ENCODE measurements around the gene ZNF44.

Gene ZNF44

GRCh38 chr19:12289790-12290065, 5.0 kb downstream of the ZNF44 start:
- Histone ChIP-seq H3K4me3 (ENCODE audit: low read length) (no peak overlapping the region), H3K36me3 (ENCODE audit: control insufficient read depth, insufficient read depth, low read length, severe bottlenecking) (peaks cover 20% of the 10 kb centered on the region), H3K9me3 (ENCODE audit: control insufficient read depth, low read length) (no peaks in the 10 kb centered on the region), H3K27me3 (replicated peaks; ENCODE audit: control insufficient read depth, insufficient read depth, low read length) (no peaks in the 10 kb centered on the region), H3K9ac (ENCODE audit: low read length) (no peak overlapping the region), H3K4me1 (ENCODE audit: control insufficient read depth, insufficient read depth, low read length) (peaks cover 20% of the 10 kb centered on the region)
- DNase-seq (ENCODE audit: low read depth) = no peak

GRCh38 chr19:12287958-12288500, 6.7 kb downstream of the ZNF44 start:
- DNase-seq (ENCODE audit: low read depth) = no peak
- no peak overlapping the region for H3K9ac ChIP-seq (ENCODE audit: low read length)
- H3K4me1 ChIP-seq (ENCODE audit: control insufficient read depth, insufficient read depth, low read length) = peaks cover 14% of the 10 kb centered on the region
- no peak overlapping the region for H3K4me3 ChIP-seq (ENCODE audit: low read length)
- H3K36me3 ChIP-seq (ENCODE audit: control insufficient read depth, insufficient read depth, low read length, severe bottlenecking) = peaks cover 28% of the 10 kb centered on the region
- H3K27me3 ChIP-seq (replicated peaks; ENCODE audit: control insufficient read depth, insufficient read depth, low read length) = no peaks in the 10 kb centered on the region
- H3K9me3 ChIP-seq (ENCODE audit: control insufficient read depth, low read length) = peaks cover 1% of the 10 kb centered on the region

GRCh38 chr19:12284631-12285030, 10.1 kb downstream of the ZNF44 start:
- H3K9me3 ChIP-seq (ENCODE audit: control insufficient read depth, low read length) = peaks cover 30% of the 10 kb centered on the region
- peaks cover 12% of the 10 kb centered on the region for H3K4me1 ChIP-seq (ENCODE audit: control insufficient read depth, insufficient read depth, low read length)
- H3K36me3 ChIP-seq (ENCODE audit: control insufficient read depth, insufficient read depth, low read length, severe bottlenecking) = peaks cover 37% of the 10 kb centered on the region
- no peak for DNase-seq (ENCODE audit: low read depth)
- no peak overlapping the region for H3K4me3 ChIP-seq (ENCODE audit: low read length)
- H3K9ac ChIP-seq (ENCODE audit: low read length) = no peak overlapping the region
- no peaks in the 10 kb centered on the region for H3K27me3 ChIP-seq (replicated peaks; ENCODE audit: control insufficient read depth, insufficient read depth, low read length)

DNA sequence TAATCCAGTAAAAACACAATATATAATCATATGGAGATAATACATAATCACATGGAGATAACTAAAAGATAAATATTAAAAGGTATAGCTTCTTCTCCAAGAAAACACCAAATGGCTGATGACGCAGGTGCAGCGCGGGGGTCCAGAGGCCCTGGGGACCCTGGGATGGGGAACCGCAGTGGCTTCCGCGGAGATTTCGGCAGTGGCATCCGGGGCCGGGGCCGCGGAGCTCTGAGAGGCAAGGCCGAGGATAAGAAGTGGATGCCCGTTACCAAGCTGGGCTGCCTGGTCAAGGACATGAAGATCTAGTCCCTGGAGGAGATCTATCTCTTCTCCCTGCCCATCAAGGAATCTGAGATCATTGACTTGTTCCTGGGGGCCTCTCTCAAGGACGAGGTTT, 10.5 kb downstream of the ZNF44 start:
- H3K9ac ChIP-seq (ENCODE audit: low read length) = no peak overlapping the region
- peaks cover 34% of the 10 kb centered on the region for H3K9me3 ChIP-seq (ENCODE audit: control insufficient read depth, low read length)
- peaks cover 40% of the 10 kb centered on the region for H3K36me3 ChIP-seq (ENCODE audit: control insufficient read depth, insufficient read depth, low read length, severe bottlenecking)
- no peaks in the 10 kb centered on the region for H3K27me3 ChIP-seq (replicated peaks; ENCODE audit: control insufficient read depth, insufficient read depth, low read length)
- no peak for DNase-seq (ENCODE audit: low read depth)
- peaks cover 9% of the 10 kb centered on the region for H3K4me1 ChIP-seq (ENCODE audit: control insufficient read depth, insufficient read depth, low read length)
- H3K4me3 ChIP-seq (ENCODE audit: low read length) = no peak overlapping the region

DNA sequence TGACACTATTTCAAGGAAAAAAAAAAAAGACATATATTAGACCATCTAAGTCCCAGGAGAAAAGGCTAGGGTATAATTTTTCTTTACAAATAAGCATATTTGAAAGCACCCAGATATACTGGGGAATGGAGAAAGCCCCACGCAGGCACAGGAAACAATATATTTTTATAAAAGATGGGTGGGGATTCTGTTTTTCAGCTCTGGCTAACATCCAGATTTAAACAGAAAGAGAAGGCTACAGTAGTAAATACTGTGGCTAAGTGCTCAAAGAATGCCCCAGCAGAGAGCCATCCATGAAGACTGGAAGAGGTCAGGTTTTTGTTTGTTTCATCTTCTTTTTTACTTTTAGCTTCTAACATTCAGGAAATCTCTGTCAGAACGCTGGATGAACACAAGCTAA, 16.0 kb downstream of the ZNF44 start:
- Histone ChIP-seq H3K9me3 (ENCODE audit: control insufficient read depth, low read length) (peaks cover 89% of the 10 kb centered on the region), H3K4me3 (ENCODE audit: low read length) (peak overlapping the region; percentile 26), H3K27me3 (replicated peaks; ENCODE audit: control insufficient read depth, insufficient read depth, low read length) (no peaks in the 10 kb centered on the region), H3K9ac (ENCODE audit: low read length) (no peak overlapping the region), H3K4me1 (ENCODE audit: control insufficient read depth, insufficient read depth, low read length) (no peaks in the 10 kb centered on the region), H3K36me3 (ENCODE audit: control insufficient read depth, insufficient read depth, low read length, severe bottlenecking) (peaks cover 63% of the 10 kb centered on the region)
- no peak for DNase-seq (ENCODE audit: low read depth)

DNA sequence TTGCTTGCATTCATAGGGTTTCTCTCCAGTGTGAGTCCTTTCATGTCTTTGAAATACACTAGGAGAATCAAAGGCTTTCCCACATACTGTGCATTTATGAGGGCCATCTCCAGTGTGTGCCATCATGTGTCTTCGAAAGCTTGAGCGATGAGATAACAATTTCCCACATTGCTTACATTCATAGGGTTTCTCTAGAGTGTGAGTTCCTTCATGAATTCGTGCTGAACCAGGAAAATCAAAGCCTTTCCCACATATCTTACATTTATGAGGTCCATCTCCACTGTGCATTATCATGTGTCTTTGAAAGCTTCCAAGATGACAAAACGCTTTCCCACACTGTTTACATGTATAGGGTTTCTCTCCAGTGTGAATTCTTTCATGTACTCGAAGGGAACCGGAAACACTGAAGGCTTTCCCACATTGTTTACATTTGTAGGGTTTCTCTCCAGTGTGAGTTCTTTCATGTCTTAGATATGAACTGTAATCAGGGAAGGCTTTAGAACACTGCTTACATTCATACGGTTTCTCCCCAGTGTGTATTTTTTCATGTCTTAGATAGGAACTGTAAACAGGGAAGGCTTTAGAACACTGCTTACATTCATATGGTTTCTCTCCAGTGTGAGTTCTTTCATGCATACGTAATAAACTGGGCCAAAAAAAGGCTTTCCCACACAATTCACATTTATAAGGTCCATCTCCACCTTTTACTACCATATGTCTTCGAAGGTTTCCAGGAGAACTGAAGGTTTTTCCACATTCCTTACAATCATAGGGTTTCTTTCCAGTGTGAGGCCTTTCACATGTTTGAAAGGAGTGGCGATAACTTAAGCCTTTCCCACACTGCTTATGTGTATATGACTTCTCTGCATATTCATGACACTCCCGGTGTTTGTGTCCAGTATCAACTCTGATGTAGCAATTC, 21.4 kb downstream of the ZNF44 start:
- peaks cover 98% of the 10 kb centered on the region for H3K9me3 ChIP-seq (ENCODE audit: control insufficient read depth, low read length)
- peaks cover 91% of the 10 kb centered on the region for H3K36me3 ChIP-seq (ENCODE audit: control insufficient read depth, insufficient read depth, low read length, severe bottlenecking)
- H3K9ac ChIP-seq (ENCODE audit: low read length) = no peak overlapping the region
- DNase-seq (ENCODE audit: low read depth) = no peak
- no peaks in the 10 kb centered on the region for H3K27me3 ChIP-seq (replicated peaks; ENCODE audit: control insufficient read depth, insufficient read depth, low read length)
- peak overlapping the region; percentile 76 for H3K4me3 ChIP-seq (ENCODE audit: low read length)
- H3K4me1 ChIP-seq (ENCODE audit: control insufficient read depth, insufficient read depth, low read length) = no peaks in the 10 kb centered on the region

DNA sequence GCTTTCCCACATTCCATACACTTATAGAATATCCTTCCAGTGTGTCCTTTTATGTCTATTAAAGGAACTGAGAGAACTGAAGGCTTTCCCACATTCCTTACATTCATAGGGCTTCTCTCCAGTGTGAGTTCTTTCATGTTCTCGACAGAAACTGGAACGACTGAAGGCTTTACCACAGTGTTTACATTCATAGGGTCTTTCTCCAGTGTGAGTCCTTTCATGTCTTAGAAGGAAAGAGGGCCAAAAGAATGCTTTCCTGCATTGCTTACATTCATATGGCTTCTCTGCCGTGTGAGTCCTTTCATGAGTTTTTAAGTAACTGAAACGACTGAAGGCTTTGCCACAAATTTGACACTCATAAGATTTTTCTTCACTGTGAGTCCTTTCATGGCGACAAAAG, 22.3 kb downstream of the ZNF44 start:
- peaks cover 98% of the 10 kb centered on the region for H3K9me3 ChIP-seq (ENCODE audit: control insufficient read depth, low read length)
- H3K36me3 ChIP-seq (ENCODE audit: control insufficient read depth, insufficient read depth, low read length, severe bottlenecking) = peaks cover 86% of the 10 kb centered on the region
- peak overlapping the region; percentile 76 for H3K4me3 ChIP-seq (ENCODE audit: low read length)
- H3K27me3 ChIP-seq (replicated peaks; ENCODE audit: control insufficient read depth, insufficient read depth, low read length) = no peaks in the 10 kb centered on the region
- no peak overlapping the region for H3K9ac ChIP-seq (ENCODE audit: low read length)
- no peak for DNase-seq (ENCODE audit: low read depth)
- no peaks in the 10 kb centered on the region for H3K4me1 ChIP-seq (ENCODE audit: control insufficient read depth, insufficient read depth, low read length)

GRCh38 chr19:12270854-12271253, 23.8 kb downstream of the ZNF44 start:
- Histone ChIP-seq H3K9me3 (ENCODE audit: control insufficient read depth, low read length) (peaks cover 97% of the 10 kb centered on the region), H3K9ac (ENCODE audit: low read length) (no peak overlapping the region), H3K4me1 (ENCODE audit: control insufficient read depth, insufficient read depth, low read length) (no peaks in the 10 kb centered on the region), H3K27me3 (replicated peaks; ENCODE audit: control insufficient read depth, insufficient read depth, low read length) (no peaks in the 10 kb centered on the region), H3K4me3 (ENCODE audit: low read length) (peak overlapping the region; percentile 76), H3K36me3 (ENCODE audit: control insufficient read depth, insufficient read depth, low read length, severe bottlenecking) (peaks cover 75% of the 10 kb centered on the region)
- no peak for DNase-seq (ENCODE audit: low read depth)

DNA sequence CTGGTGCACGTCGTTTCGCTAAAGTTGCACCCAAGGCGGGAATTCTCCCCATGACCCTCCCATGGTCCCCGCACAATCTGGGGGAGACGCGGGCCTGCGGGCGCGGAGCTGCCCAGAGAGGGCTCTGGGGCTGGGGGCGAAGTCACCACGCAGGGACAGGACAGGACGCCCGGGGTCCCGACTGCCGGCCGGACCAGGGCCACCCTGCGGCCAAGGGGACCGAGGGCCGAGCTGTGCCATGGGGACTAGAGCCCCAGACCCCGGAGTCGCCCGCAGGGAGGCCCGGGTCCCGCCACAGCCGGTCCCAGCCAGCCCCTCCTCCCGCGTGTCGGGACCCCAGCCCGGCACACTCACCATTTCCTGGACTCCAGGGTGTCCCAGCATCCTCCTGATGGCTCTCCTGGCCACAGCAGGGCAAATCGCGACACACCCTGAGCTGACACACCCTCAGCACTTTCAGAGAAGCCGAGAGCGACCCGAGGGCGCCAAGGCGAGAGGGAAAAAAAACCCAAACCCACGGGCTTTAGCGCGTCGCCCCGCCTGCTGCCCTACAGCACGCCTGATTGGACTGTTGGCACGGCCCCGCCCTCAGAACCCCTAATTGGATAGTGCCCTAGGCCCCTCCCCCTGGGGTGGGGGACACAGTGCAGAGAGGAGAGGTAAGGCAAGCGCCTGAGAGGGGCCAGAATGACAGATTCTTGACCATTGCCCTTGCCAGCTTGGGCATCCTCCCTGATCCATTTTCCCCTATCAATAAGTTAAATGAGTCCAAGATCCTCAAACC, 28.6 kb downstream of the ZNF44 start:
- Histone ChIP-seq H3K4me3 (ENCODE audit: low read length) (peak overlapping the region; percentile 29), H3K4me1 (ENCODE audit: control insufficient read depth, insufficient read depth, low read length) (no peaks in the 10 kb centered on the region), H3K36me3 (ENCODE audit: control insufficient read depth, insufficient read depth, low read length, severe bottlenecking) (peaks cover 27% of the 10 kb centered on the region), H3K9ac (ENCODE audit: low read length) (no peak overlapping the region), H3K27me3 (replicated peaks; ENCODE audit: control insufficient read depth, insufficient read depth, low read length) (no peaks in the 10 kb centered on the region), H3K9me3 (ENCODE audit: control insufficient read depth, low read length) (peaks cover 81% of the 10 kb centered on the region)
- no peak for DNase-seq (ENCODE audit: low read depth)

DNA sequence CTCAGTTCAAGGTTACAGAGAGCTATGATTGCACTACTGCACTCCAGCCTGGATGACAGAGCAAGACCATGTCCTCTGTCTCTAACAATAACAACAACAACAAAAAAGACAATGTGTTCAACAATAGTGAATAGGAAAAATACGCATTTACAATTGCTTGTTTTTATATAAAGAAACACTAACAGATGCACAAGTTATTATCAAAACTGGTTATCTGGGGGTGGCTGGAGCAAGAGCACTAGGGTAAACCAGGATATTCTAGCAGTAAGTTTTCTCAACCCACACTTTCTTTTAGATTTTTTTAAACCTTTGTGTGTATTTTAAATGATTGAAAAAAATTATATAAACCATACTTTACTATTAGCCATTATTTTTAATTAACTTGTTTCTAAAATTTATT, 33.1 kb downstream of the ZNF44 start:
- Histone ChIP-seq H3K9ac (ENCODE audit: low read length) (no peak overlapping the region), H3K36me3 (ENCODE audit: control insufficient read depth, insufficient read depth, low read length, severe bottlenecking) (no peaks in the 10 kb centered on the region), H3K9me3 (ENCODE audit: control insufficient read depth, low read length) (peaks cover 72% of the 10 kb centered on the region), H3K4me3 (ENCODE audit: low read length) (no peak overlapping the region), H3K4me1 (ENCODE audit: control insufficient read depth, insufficient read depth, low read length) (no peaks in the 10 kb centered on the region), H3K27me3 (replicated peaks; ENCODE audit: control insufficient read depth, insufficient read depth, low read length) (no peaks in the 10 kb centered on the region)
- no peak for DNase-seq (ENCODE audit: low read depth)

- Histone ChIP-seq H3K4me1 (ENCODE audit: control insufficient read depth, insufficient read depth, low read length) (no peaks in the 10 kb centered on the region), H3K36me3 (ENCODE audit: control insufficient read depth, insufficient read depth, low read length, severe bottlenecking) (no peaks in the 10 kb centered on the region), H3K9ac (ENCODE audit: low read length) (no peak overlapping the region), H3K27me3 (replicated peaks; ENCODE audit: control insufficient read depth, insufficient read depth, low read length) (no peaks in the 10 kb centered on the region), H3K4me3 (ENCODE audit: low read length) (no peak overlapping the region), H3K9me3 (ENCODE audit: control insufficient read depth, low read length) (peaks cover 69% of the 10 kb centered on the region)
- DNase-seq (ENCODE audit: low read depth) = no peak
These were observed 33.8 kb downstream of the ZNF44 start for GRCh38 chr19:12260861-12261260.

Measured in adipocyte (in vitro differentiated cells).